ELF-1 (cell line): ENCODE measurements around the gene PABPN1L.
"Not testable (repeated sequence)": the region's sequence is repeated elsewhere in the genome, so short reads cannot be mapped to it uniquely, and the experiment has no call there.

Experiments used
- DNase-seq: peaks from one replicate; pipeline ENCODE4 v3.0.0-alpha.2; 2016; ENCODE audit warnings: low read depth, low spot score

PABPN1L gene

DNA sequence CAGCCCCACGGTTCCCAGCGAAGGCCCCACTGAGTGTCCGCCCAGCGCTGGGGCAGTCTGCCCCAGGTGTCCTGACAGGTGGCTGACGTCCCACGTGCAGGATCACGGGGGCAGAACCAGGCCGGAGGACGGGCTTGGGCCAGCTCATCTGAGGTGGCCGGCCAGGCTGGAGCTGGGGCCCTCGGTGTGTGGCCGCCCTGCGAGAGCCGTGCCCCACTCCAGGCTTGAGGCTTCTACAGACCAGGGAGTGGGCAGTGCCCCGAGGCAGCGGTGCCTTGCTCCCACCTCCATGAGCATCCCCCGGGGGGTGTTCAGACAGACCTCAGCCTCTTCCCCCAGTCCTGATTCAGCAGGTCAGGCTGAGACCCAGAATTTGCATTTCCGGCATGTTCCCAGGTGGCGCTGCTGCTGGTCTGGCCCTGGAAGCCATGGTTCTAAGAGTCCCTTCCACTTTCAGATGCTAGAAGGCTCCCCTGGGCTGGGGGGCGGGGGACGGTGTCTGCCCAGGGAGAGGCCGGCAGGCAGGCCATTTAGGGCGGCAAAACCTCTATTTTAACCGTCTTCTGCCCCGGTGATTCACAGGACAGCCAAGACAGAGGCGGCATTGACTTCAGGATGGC lies 35.4 kb upstream of the PABPN1L start:
- DNase-seq = peak; percentile 60

- no peak for DNase-seq
Observed at GRCh38 chr16:88900662-88901052, 34.2 kb upstream of the PABPN1L start.

GRCh38 chr16:88899901-88900661 lies 33.6 kb upstream of the PABPN1L start:
- DNase-seq = no peak

- no peak for DNase-seq
Observed at GRCh38 chr16:88897696-88898425, 31.4 kb upstream of the PABPN1L start.

- no peak for DNase-seq
Observed at GRCh38 chr16:88896238-88897070, 30.0 kb upstream of the PABPN1L start.

DNA sequence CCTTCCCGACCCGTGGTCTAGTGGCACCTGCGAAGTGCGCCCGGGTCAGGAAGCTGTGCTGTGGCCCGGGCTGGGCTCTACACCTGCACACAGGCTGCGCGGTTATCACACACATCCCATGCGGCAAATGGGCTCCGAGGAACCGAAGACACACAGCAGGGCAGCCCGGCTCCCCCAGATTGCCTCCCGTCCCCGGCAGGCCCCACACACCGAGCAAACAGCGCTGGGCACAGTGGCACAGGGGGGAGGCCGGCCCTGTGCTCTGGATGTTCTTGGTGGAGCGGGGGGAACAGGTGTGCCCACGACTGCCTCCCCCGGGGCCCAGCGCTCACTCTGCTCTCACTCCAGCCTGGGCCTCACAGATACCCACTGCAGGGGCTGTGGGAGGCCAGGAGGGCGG lies 28.9 kb upstream of the PABPN1L start:
- no peak for DNase-seq

DNA sequence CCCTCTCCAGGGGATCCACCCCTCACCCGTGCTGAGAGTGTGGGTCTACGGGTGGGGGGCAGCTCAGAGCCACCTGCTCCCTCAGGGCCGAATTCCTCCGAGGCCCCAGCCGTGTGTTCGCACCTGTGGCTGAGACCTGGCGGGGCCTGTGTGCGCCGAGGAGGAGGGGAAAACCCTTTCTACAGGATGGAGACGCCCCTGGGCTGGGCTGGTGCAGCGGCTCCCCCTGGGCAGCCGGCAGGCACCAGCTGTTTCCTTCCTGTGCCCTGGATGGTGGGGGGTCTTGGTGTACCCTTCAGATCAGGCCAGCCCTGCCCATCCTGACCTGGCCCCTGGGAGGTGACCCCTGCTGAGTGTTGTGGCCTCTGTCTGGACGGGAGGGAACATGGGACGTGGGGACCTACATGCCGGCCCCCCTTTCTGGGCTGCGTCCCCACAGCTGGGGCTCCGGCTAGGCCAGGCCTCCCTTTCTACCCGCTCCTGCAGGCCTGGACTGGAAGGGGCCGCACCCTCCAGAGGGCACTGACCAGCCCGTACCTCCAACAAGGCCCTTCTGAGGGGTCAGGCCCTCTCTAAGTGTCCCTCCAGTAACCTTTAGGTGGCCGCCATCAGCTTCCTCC lies 28.3 kb upstream of the PABPN1L start:
- DNase-seq = no peak

GRCh38 chr16:88894266-88894665 lies 27.8 kb upstream of the PABPN1L start:
- not testable (repeated sequence) for DNase-seq

DNA sequence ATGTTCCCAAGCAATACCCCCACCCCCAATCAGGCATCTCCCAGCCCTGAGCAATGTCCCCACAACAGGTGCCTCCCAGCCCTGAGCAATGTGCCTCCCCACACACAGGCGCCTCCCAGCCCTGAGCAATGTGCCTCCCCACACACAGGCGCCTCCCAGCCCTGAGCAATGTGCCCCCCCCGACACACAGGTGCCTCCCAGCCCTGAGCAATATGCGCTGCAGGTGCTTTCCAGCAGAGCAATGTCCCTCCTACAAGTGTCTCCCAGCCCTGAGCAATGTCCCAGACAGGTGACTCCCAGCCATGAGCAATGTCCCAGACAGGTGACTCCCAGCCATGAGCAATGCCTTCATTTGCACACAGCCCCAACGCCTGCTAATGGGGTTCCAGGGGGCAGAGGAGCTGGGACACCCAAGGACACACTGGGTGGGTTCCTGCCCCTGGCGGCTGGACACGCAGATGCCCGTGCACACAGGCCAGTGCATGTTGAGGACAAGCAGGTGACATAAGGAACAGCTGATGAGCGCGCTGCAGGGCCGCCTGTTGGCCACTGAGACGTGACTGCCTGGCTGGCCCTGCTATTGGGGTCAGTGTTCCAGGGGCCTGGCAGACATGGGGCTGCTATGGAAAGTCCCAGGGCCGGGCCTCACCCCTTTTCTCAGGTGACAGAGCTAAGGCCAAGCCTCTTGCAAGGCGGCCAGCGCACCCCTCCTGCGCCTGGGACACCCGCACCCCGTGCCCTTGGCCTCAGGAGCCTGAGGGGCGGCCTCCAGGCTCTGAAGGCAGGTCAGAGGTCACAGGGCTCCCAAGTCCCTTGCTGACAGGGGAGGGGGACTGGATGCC lies 26.9 kb upstream of the PABPN1L start:
- DNase-seq = no peak

DNA sequence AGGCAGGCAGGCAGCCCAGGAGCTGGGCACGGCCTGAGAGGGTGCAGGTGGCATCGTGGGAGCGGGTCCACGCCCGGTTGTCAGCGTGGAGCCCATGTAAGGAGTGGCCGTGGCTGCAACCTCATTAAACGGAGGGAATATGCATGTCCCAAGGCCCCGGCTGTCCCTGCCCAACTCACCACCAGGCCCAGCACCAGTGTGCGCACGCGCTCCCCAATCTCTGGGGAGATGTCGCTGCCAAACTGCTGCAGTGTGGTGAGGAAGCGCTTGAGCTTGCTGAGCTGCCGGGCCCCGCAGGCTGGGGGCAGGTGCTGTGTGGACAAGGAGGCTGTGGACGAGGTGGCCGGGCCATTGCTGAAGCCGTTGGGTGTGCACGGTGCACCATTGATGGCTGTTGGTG lies 25.6 kb upstream of the PABPN1L start:
- no peak for DNase-seq

- no peak for DNase-seq
Observed at GRCh38 chr16:88891083-88891482, 24.6 kb upstream of the PABPN1L start.

- DNase-seq = not testable (repeated sequence)
Observed at GRCh38 chr16:88889702-88890352, 23.4 kb upstream of the PABPN1L start.

GRCh38 chr16:88888461-88889387 lies 22.3 kb upstream of the PABPN1L start:
- no peak for DNase-seq

GRCh38 chr16:88888057-88888456 lies 21.6 kb upstream of the PABPN1L start:
- DNase-seq = no peak

DNA sequence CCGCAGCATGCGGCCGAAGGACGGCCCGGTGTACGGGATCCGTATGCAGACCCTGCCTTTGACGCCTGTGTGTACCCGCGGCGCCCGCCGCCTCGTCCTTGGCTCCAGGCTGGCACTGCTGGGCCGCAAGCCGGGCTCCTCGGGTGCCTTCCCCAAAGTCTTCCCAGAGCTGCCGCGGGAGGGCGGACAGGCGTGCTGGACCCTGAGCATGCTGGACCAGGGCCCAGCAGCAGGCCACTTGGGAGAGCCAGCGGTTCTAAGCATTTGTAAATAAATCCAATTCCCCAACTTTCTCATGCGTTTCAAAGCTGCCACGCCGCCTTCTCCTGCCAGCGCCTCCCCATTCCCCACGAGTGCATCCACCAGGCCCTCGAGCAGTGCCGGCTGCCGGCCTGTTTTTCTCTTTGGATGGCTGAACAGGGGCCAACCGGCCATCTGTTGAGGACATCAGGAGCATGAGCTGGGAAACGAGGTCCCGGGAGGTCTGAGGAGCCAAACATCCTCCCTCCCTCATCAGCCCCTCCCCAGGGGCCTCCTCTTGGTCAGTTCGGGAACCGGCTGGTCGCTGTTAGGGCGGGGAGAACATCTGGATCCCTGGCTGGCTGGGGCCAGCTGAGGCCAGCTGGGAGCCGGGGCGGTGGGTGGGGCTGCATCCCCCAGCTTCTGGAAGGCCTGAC lies 20.5 kb upstream of the PABPN1L start:
- no peak for DNase-seq

DNA sequence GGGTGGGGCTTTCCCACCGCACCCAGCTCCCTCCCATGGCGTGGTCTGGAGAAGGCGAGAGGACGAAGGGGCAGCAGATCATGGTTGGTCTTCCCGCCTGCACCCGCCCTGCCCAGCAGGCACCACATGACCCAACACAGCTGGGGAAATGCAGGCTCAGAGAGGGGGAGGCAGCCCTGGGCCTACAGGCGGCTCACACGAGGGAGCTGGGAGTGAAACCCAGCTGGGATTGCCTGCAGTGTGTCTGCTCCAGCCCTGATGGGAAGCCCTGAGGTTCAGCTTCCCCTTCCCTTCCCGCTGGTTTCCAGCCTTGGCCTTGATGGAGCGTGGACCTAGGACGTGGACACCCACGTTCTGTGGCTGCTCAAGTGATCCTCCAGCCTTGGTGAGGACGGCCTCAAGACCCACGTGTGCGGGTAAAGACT lies 20.0 kb upstream of the PABPN1L start:
- DNase-seq = no peak

DNA sequence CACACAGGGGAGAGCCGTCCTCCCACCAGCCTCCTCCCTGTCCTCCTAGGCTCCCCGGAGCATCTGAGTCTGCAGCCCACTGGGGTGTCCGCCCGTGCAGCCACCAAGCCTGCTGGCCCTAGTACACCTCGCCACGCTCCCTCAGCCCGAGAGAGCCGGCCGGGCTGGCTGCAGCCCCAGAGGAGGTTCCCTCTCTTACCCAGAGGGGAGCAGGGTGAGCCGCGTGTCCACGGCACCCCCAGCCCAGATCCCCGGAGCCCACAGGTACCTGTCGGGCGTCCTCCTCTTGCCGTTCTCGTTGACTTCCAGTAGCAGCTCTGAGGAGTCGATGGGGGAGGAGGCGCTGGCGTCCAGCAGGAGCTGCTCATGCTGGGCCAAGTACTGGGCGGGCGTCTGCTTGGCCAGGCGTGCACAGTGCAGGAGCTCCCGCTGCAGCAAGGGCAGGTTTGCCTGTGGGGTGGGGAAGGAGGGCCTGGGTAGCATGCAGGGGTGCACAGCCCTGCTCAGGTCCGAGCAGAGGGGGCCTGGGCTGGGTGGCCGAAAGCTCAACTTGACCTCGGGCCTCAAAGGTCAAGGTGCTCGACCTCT lies 19.3 kb upstream of the PABPN1L start:
- no peak for DNase-seq
